OCI-M2 (cell line): Measurements from ENCODE around the gene NFYC.

Source experiments
- DNase-seq: peaks from one replicate; lab custom pipeline; 2025; ENCODE audit not compliant: unreplicated experiment; lab: John Stamatoyannopoulos, UW

The NFYC gene

DNA sequence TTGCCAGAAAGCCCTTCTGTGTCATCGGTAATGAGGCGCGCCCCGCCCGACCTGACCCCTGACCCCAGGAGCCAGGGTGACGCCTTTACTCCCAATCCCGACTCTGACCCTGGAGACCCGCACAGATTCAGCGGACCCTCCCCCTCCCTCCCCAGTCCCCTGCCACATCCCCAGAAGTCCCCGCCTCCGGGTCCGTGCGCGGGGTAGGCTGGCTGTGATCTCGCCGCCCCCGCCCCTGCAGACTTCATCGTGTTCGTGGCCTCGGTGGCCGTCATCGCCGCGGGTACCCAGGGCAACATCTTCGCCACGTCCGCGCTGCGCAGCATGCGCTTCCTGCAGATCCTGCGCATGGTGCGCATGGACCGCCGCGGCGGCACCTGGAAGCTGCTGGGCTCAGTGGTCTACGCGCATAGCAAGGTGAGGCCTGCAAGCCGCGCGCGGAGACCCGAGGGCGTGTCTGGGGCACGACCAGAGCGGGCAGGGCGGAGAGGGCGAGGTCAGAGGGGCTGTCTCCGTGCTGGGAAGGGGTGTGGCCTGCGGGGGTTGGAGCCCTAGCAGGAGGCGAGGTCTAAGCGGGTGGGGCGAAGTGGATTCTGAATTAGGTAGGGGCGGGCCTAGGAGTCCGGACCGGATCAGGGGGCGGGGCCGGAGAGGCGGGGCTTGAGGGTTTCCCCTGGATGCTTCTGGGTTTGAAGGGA, 126.9 kb downstream of the NFYC start:
- DNase-seq = no peak

GRCh38 chr1:40819101-40819500, 127.6 kb downstream of the NFYC start:
- DNase-seq = no peak

DNA sequence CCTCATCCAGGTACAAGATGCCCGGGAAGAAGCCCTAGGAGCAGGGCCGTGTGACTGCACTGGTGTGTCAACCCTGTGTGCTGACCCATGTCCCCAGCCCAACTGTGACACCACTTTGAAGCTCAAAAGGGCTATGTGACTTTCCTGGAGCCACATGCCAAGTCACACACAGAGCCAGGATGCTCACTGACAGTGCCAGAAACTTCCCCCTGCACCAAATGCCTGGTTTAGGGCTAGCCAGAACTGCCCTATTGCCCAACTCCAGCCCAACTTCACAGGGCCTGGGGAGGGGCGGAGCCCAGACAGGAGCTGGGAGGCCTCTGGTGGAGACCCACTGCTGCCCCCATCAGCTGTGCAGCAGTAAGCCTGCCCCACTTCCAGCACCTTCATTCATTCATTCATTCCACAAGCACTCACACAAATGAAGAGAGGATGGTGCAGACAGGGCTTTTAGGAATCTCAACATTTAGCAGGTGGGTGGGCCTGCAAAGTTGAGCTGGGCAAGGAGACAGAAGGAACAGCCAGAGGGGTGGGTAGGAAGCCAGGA, 128.8 kb downstream of the NFYC start:
- no peak for DNase-seq
